Sigmoid colon (tissue), 7 donors: ENCODE measurements around the gene VANGL1. TPM values are rescaled to one million over a fixed set of nuclear protein-coding genes. Genes with fewer than 3 reads are reported as not detected.

Experiments
- DNase-seq: peaks from one replicate; pipeline ENCODE4 v3.0.0-alpha.2; 2019
- H3K27ac ChIP-seq, 4 donors: fragments of 200-600 bp; sonication (generic); one replicate each; pipeline ENCODE4 v1.5.1; 2016 to 2019; ENCODE audit warnings: mild to moderate bottlenecking in 1 of 4
- H3K27me3 ChIP-seq, 3 donors: fragments of 200-600 bp; sonication (generic); one replicate each; pipeline ENCODE4 v1.5.1; 2019; ENCODE audit warnings: mild to moderate bottlenecking in 1 of 3
- H3K36me3 ChIP-seq, 4 donors: fragments of 200-600 bp; sonication (generic); one replicate each; pipeline ENCODE4 v1.5.1; 2016 to 2019
- H3K4me1 ChIP-seq, 4 donors: fragments of 200-600 bp; sonication (generic); one replicate each; pipeline ENCODE4 v1.5.1; 2017 to 2019
- H3K4me3 ChIP-seq, 4 donors: fragments of 200-600 bp; sonication (generic); one replicate each; pipeline ENCODE4 v1.5.1; 2017 to 2019; ENCODE audit warnings: mild to moderate bottlenecking in 2 of 4, moderate library complexity in 1 of 4
- H3K9me3 ChIP-seq, 4 donors: fragments of 200-600 bp in 3 of 4; sonication (generic) in 3 of 4; one replicate each; pipeline versions ENCODE4 v1.5.1 to v1.6.1; 2013 to 2019
- CTCF ChIP-seq, 4 experiments: fragments of 450-650 bp in 3 of 4; fragments of 200-600 bp in 1 of 4; IDR thresholded peaks; one replicate each; pipeline ENCODE4 v1.5.1; 2016 to 2019; ENCODE audit warnings: antibody characterized with exemption in 4 of 4, mild to moderate bottlenecking in 3 of 4, moderate library complexity in 2 of 4
- EP300 ChIP-seq, 4 donors: sonication (generic); formaldehyde crosslinking; IDR thresholded peaks; one replicate each; pipeline ENCODE4 v1.6.1; 2017; ENCODE audit warnings: antibody characterized with exemption in 4 of 4
- POLR2A ChIP-seq, 2 donors: fragments of 450-650 bp; IDR thresholded peaks; one replicate each; pipeline ENCODE4 v1.6.1; 2016; ENCODE audit warnings: antibody characterized with exemption in 2 of 2, mild to moderate bottlenecking in 2 of 2, moderate library complexity in 2 of 2
- POLR2AphosphoS5 ChIP-seq, 4 donors: sonication (generic); formaldehyde crosslinking; IDR thresholded peaks; one replicate each; pipeline ENCODE4 v1.6.1; 2017; ENCODE audit warnings: antibody characterized with exemption in 4 of 4
- WGBS, 2 donors: extraction: QIAGEN DNeasy Blood & Tissue Kit; methylation state at CpG; one replicate each; pipeline ENCODE4 v1.1.7; 2013; 5-methylcytosine and 5-hydroxymethylcytosine counted together
- intact Hi-C: fragments of 100-400 bp; cut with DNase I; formaldehyde crosslinking; loops from one replicate; pipeline ENCODE4 v1.15.1; 2023
- polyA plus RNA-seq, 3 donors: library from polyadenylated mRNA; stranded (reverse); fragments of 200-250 nt; gene quantifications; one replicate each; pipeline ENCODE4 v1.2.3, GENCODE V29; 2013
- total RNA-seq, 4 donors: library from RNA; depleted of rRNA; stranded (reverse); fragments of >200 nt; gene quantifications; one replicate each; pipeline ENCODE4 v1.1.0, GENCODE V29; 2016
- donor health status: healthy with polysubstance abuse.
- donor health status: Bipolar disorder and iron deficiency.
- donor health status: healthy.

Gene VANGL1
- total and polyA plus RNA-seq, 7 donors, result 1.2 to 14.7 (median 7.1) TPM

GRCh38 chr1:115726161-115726560, 84.4 kb downstream of the VANGL1 start:
- peaks cover 0 to 26% (median 0%) of the 10 kb centered on the region in 4 donors for H3K36me3 ChIP-seq
- 31 to 55% methylated on average over 3 of the region's 3 CpGs for WGBS, 2 donors
- no peak for DNase-seq
- intact Hi-C loops, result no loop called here
- no peak for TF ChIP-seq CTCF (IDR thresholded peaks at IDR 0.05)
- no peak for TF ChIP-seq POLR2AphosphoS5 (IDR thresholded peaks at IDR 0.05)
- H3K9me3 ChIP-seq, result no peaks in the 10 kb centered on the region
- peaks cover 0 to 16% (median 11%) of the 10 kb centered on the region in 4 donors for H3K4me1 ChIP-seq
- no peak overlapping the region for H3K4me3 ChIP-seq
- H3K27me3 ChIP-seq, result no peaks in the 10 kb centered on the region
- H3K27ac ChIP-seq, result peak overlapping the region; percentile 29 to 80 (median 70)

- H3K9me3 ChIP-seq, result no peaks in the 10 kb centered on the region
- intact Hi-C loops, result no loop called here
- H3K27ac ChIP-seq, result peak overlapping the region; percentile 64 to 80 (median 73)
These were observed 84.8 kb downstream of the VANGL1 start for GRCh38 chr1:115726570-115726969.

GRCh38 chr1:115727706-115728249, 86.0 kb downstream of the VANGL1 start:
- no peaks in the 10 kb centered on the region for H3K9me3 ChIP-seq
- no peak overlapping the region for H3K4me3 ChIP-seq
- WGBS, 2 donors, result 70 to 79% methylated on average over 7 of the region's 7 CpGs
- peaks cover 0 to 40% (median 2%) of the 10 kb centered on the region in 4 donors for H3K36me3 ChIP-seq
- no peaks in the 10 kb centered on the region for H3K27me3 ChIP-seq
- peaks cover 0 to 16% (median 11%) of the 10 kb centered on the region in 4 donors for H3K4me1 ChIP-seq
- TF ChIP-seq CTCF (IDR thresholded peaks at IDR 0.05) (no peak), POLR2AphosphoS5 (IDR thresholded peaks at IDR 0.05) (peak; percentile 20 to 68 (median 40))
- intact Hi-C loops, result no loop called here
- peak overlapping the region; percentile 64 to 80 (median 73) for H3K27ac ChIP-seq
- peak; percentile 91 for DNase-seq

More at GRCh38 chr1:115726570-115726969, 84.8 kb downstream of the VANGL1 start:
- H3K4me3 ChIP-seq, result no peak overlapping the region
- peaks cover 0 to 28% (median 0%) of the 10 kb centered on the region in 4 donors for H3K36me3 ChIP-seq
- peaks cover 0 to 16% (median 11%) of the 10 kb centered on the region in 4 donors for H3K4me1 ChIP-seq
- no peak for TF ChIP-seq POLR2AphosphoS5 (IDR thresholded peaks at IDR 0.05)
- no peak for TF ChIP-seq EP300 (IDR thresholded peaks at IDR 0.05)
- H3K27me3 ChIP-seq, result no peaks in the 10 kb centered on the region
- no peak for DNase-seq

GRCh38 chr1:115728341-115728740, 86.6 kb downstream of the VANGL1 start:
- TF ChIP-seq EP300 (IDR thresholded peaks at IDR 0.05) (no peak), CTCF (IDR thresholded peaks at IDR 0.05) (no peak), POLR2AphosphoS5 (IDR thresholded peaks at IDR 0.05) (no peak), POLR2A (IDR thresholded peaks at IDR 0.05) (no peak)
- intact Hi-C loops, result no loop called here
- DNase-seq, result no peak
- Histone ChIP-seq H3K9me3 (no peaks in the 10 kb centered on the region), H3K4me3 (no peak overlapping the region), H3K27me3 (no peaks in the 10 kb centered on the region), H3K36me3 (peaks cover 0 to 44% (median 2%) of the 10 kb centered on the region in 4 donors), H3K27ac (peak overlapping the region; percentile 64 to 80 (median 73)), H3K4me1 (peaks cover 0 to 16% (median 11%) of the 10 kb centered on the region in 4 donors)
- WGBS, 2 donors, result 68 to 69% methylated on average over 1 of the region's 1 CpG

GRCh38 chr1:115729756-115730155, 88.0 kb downstream of the VANGL1 start:
- no peak for DNase-seq
- Histone ChIP-seq H3K9me3 (no peaks in the 10 kb centered on the region), H3K4me1 (peaks cover 0 to 16% (median 11%) of the 10 kb centered on the region in 4 donors), H3K36me3 (peaks cover 0 to 44% (median 2%) of the 10 kb centered on the region in 4 donors), H3K4me3 (no peak overlapping the region), H3K27ac (peak overlapping the region in 2 of 4 donors; percentile 22 to 80), H3K27me3 (no peaks in the 10 kb centered on the region)
- intact Hi-C loops, result no loop called here
- no peak for TF ChIP-seq POLR2A (IDR thresholded peaks at IDR 0.05)
- TF ChIP-seq POLR2AphosphoS5 (IDR thresholded peaks at IDR 0.05), result no peak
- no peak for TF ChIP-seq CTCF (IDR thresholded peaks at IDR 0.05)
- no peak for TF ChIP-seq EP300 (IDR thresholded peaks at IDR 0.05)
- WGBS, 2 donors, result 77 to 81% methylated on average over 4 of the region's 4 CpGs
